NCI-H446 treated with DMSO at 0.1 percent for 48 hours (cell line): ENCODE results near the gene CACNA2D4.

ENCODE experiments used
- DNase-seq: peaks from one replicate; lab custom pipeline; 2025; lab: John Stamatoyannopoulos, UW

Gene CACNA2D4

GRCh38 chr12:1917172-1918070 is 1.0 kb downstream of the CACNA2D4 start:
- DNase-seq, result no peak

- peak; percentile 87 for DNase-seq
Measured at GRCh38 chr12:1916371-1917171, 1.9 kb downstream of the CACNA2D4 start.

- DNase-seq, result no peak
Measured at GRCh38 chr12:1915082-1915968, 3.1 kb downstream of the CACNA2D4 start.

GRCh38 chr12:1914114-1914911 is 4.1 kb downstream of the CACNA2D4 start:
- DNase-seq, result no peak

- no peak for DNase-seq
Measured at GRCh38 chr12:1913377-1914113, 4.9 kb downstream of the CACNA2D4 start.

- no peak for DNase-seq
Measured at GRCh38 chr12:1912580-1913376, 5.7 kb downstream of the CACNA2D4 start.

- DNase-seq, result no peak
Measured at GRCh38 chr12:1911598-1912575, 6.6 kb downstream of the CACNA2D4 start.

GRCh38 chr12:1910468-1910867 is 8.0 kb downstream of the CACNA2D4 start:
- DNase-seq, result no peak

GRCh38 chr12:1908758-1909157 is 9.7 kb downstream of the CACNA2D4 start:
- DNase-seq, result no peak

- DNase-seq, result no peak
Measured at GRCh38 chr12:1907652-1908611, 10.5 kb downstream of the CACNA2D4 start.

GRCh38 chr12:1906579-1906978 is 11.9 kb downstream of the CACNA2D4 start:
- peak; percentile 10 for DNase-seq

- no peak for DNase-seq
Measured at GRCh38 chr12:1904875-1905274, 13.6 kb downstream of the CACNA2D4 start.

- no peak for DNase-seq
Measured at GRCh38 chr12:1896964-1897363, 21.5 kb downstream of the CACNA2D4 start.

GRCh38 chr12:1890810-1891209 is 27.6 kb downstream of the CACNA2D4 start:
- no peak for DNase-seq

GRCh38 chr12:1890119-1890703 is 28.2 kb downstream of the CACNA2D4 start:
- DNase-seq, result no peak

- no peak for DNase-seq
Measured at GRCh38 chr12:1888923-1889322, 29.5 kb downstream of the CACNA2D4 start.
